HG02571 (cell line): ENCODE data around the gene USP14.

Source experiments
- ATAC-seq: cut with Tn5 transposase; IDR thresholded peaks from one replicate; pipeline ENCODE4 v1.9.1; 2021; ENCODE audit warnings: mild to moderate bottlenecking, moderate library complexity; ENCODE audit not compliant: unreplicated experiment

Gene USP14

GRCh38 chr18:225745-226144 is 67.4 kb downstream of the USP14 start:
- no peak for ATAC-seq

GRCh38 chr18:227374-227773 is 69.0 kb downstream of the USP14 start:
- ATAC-seq = no peak

- no peak for ATAC-seq
These were observed 69.5 kb downstream of the USP14 start for GRCh38 chr18:227902-228301.

DNA sequence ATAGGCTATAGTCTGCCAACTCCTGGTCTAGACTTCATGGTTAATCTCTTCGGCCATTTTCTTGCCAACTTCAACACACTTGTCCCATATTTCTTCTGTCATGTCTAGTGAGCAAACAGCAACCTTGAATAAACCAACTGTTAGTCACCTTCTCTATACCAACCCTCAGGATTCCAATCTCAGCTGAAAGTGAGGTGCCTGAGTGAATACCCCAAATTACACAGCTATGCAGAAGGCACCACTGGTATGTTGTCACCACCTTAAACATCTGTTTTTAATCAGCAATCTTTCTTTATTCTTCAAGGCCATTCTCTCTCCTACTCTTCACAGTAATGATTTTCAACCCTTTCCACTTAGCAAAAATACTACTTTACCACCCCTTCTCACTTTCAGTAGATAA is 70.2 kb downstream of the USP14 start:
- no peak for ATAC-seq

GRCh38 chr18:231563-231962 is 73.2 kb downstream of the USP14 start:
- no peak for ATAC-seq

- no peak for ATAC-seq
These were observed 81.8 kb downstream of the USP14 start for GRCh38 chr18:240175-240574.

DNA sequence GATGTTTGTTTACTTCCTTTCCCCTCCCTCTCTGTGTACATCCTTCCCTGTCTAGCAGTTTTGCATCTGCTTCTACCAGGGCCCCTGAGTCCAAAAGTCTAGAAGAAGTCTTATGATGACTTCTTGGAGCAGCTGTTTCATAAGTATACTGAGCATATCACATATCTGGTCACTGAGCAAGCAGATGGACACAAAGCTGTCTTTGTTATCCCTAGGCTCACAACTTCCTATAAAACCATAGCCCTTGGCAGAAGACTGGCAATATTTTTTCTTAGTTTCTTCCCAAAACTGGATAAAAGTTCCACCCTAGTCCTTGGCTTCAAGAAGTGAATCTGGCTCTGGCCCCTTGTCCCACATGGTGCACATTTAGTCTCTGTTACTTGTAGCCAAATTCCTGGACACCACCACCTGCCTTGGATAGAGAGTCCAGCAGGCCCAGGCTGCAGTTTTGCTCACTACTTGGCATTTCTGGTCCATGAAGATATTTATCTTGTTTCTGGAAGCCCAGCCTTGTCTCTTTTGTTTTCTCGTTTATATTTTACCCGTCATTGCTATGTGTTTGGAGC is 87.0 kb downstream of the USP14 start:
- ATAC-seq = no peak

- no peak for ATAC-seq
These were observed 89.7 kb downstream of the USP14 start for GRCh38 chr18:248053-248452.

GRCh38 chr18:250685-251084 is 92.3 kb downstream of the USP14 start:
- no peak for ATAC-seq

DNA sequence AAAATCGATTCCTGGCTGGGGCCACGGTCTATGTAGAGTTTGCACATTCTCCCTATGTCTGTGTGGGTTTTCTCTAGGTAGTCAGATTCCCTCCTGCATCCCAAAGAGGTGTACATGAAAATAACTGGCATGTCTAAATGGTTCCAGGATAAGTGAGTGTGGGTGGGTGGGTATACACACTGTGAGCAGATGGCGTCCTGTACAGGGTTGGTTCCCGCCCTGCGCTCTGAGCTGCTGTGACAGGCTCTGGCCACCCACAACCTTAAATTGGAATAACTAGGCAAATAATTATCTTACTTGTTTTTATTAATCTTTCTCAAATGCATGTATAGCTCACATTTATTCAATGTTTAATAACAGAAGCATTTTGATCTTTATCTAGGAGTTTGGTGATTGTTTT is 93.2 kb downstream of the USP14 start:
- no peak for ATAC-seq

DNA sequence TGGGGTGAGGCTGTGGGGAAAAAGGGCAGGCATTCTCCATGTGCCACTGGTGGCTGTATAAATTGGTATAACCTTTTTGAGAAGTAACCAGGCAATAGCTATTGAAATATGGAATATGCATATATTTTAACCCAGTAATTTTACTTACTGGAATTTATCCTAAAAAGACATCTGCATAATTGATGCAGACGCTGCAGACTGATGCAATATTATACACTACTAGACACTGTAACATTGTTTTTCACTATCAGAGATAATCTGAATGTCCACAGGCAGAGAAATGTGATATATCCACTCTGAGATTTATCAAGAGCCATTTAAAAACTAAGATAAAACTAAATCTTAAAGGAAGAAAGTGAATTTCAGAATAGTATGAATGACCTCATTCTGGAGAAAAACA is 94.8 kb downstream of the USP14 start:
- ATAC-seq = no peak

GRCh38 chr18:255171-255570 is 96.8 kb downstream of the USP14 start:
- no peak for ATAC-seq

GRCh38 chr18:260547-260946 is 102.2 kb downstream of the USP14 start:
- ATAC-seq = no peak

GRCh38 chr18:261398-262073 is 103.2 kb downstream of the USP14 start:
- ATAC-seq = no peak
